NOMO-1 treated with DMSO at 0.1 percent for 48 hours (cell line): ENCODE measurements around the gene CNOT6.

Experiments used
- DNase-seq: peaks from one replicate; lab custom pipeline; 2025; ENCODE audit not compliant: unreplicated experiment; lab: John Stamatoyannopoulos, UW

The CNOT6 gene

DNA sequence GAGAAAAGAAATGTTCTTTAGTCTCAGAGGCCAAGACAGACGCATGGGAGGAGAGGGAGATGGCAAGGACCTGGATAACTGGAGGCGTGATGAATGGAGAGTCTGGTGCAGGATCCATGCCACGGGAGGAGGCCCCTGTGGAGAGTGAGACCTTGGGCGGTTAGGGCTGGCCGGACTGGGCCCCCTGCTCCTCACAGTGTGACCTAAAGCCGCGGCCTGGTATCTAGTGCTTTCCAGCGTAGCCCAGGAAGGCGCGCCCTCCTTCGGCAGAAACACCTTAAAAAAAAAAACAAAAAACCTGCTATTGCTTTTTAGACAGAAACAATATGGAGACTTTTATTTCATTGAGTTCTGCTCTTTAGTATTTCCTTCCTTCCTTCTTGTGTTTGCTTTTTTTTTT, 64.1 kb downstream of the CNOT6 start:
- no peak for DNase-seq

GRCh38 chr5:180563994-180564393, 69.8 kb downstream of the CNOT6 start:
- DNase-seq: no peak

DNA sequence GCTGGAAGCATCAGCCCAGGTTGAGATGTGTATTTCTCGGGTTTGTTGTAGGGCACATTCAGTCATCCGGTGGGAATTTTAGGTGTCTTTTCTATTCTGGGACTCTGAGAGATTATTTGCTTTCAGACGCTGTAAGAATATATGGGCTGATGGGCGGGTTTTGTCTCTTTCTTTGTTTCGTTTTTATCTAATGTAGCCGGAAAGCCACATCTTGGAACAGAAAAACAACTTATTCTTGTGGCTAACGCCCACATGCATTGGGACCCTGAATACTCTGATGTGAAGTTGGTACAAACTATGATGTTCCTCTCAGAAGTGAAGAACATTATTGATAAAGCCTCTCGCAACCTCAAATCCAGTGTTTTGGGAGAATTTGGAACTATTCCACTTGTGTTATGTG, 74.7 kb downstream of the CNOT6 start:
- DNase-seq: no peak

- no peak for DNase-seq
These were observed 81.4 kb downstream of the CNOT6 start for GRCh38 chr5:180575571-180575970.

- DNase-seq: no peak
These were observed 86.5 kb downstream of the CNOT6 start for GRCh38 chr5:180580681-180581080.

- DNase-seq: no peak
These were observed 89.6 kb downstream of the CNOT6 start for GRCh38 chr5:180583738-180584137.

DNA sequence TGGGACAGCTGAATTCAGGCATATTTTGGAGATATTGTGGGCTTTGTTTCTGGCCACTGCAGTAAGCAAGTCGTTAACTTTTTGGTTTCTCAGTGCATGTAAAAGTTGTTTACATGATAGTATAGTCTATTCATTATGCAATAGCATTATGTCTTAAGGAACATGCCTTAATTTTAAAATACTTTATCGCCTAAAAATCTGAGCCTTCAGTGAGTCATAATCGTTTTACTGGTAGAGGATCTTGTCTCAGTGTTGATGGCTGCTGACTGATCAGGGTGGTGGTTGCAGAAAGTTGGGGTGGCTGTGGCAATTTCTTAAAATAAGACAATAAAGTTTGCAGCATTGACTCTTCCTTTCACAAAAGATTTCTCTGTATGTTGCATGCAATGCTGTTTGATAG, 92.0 kb downstream of the CNOT6 start:
- no peak for DNase-seq

GRCh38 chr5:180586870-180587269, 92.7 kb downstream of the CNOT6 start:
- DNase-seq: no peak

DNA sequence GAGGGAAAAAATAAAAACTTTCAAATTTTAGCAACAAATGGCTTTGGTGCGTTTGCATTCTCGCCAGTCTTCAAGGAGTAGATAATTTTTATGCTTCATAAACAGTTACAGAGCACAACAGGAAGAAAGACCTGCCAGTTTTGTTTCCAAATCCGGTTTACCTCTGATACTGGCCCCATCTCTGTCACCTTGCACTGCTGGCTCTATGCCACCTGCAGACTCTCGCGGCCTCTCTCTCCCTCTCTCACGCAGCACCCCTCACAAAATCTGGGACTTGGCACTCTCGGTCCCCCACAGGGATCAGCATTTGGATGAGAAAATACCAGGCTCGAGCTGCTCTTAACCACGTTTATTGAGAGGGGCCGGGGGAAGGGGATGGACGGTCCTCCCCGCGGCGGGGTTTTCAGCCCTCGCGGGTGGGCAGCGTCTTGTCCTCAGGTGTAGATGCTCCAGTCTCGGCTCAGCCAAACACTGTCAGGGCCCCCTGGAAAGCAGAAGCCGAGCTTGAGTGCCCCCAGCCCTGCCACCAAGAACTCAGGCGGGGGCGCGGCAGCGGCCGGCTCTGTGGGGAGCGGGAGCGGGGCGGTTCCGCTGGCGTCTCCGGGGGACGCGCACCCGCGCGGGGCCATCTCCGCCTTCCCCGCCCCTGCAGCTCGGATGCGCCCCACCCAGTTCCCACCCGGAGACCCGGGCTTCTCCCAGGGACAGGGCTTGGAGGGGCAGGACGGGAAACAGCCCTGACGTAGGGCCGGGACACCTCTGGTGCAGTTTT, 95.8 kb downstream of the CNOT6 start:
- DNase-seq: no peak

DNA sequence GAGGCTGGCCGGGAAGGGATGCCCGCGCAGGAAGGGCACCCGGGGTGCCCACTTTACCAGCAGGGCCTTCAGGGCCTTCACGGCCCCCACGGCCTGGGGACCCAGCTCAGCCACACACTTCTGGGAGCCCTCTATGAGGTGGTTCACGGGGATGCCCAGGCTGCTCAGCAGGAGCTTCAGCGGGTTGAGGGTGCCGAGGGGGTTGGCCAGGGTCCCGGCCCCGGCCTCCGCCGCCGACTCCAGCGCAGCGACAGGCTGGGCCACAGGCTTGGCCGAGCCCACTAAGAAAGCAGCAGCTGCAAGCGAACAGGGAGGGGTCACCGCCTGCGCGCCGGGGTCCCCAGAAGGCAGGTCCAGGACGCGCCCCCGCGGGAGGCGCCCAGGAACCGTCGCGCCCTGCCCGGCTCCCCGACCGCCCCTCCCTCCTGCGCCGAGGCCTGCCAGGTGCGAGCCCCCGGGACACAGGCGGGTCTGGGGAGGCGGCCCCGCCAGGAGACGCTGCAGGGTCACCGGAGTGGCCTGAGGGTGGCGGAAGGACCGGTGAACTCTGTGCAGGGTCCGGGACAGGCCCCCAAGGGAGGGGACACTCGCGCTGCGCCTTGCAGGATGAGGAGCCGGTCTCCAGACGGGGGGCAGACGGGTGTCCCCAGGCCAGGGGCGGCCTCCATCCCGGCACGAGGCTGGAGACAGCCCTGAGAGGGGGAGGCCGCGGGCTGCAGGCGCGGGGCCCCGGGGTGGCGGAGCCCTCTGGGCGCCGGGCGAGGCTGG, 96.5 kb downstream of the CNOT6 start:
- DNase-seq: no peak

GRCh38 chr5:180591311-180591887, 97.2 kb downstream of the CNOT6 start, which contains the start of gene SCGB3A1:
SCGB3A1 (minus strand) TSS chr5:180591499; CDS start chr5:180591462, 37 bp downstream.
- DNase-seq: peak; percentile 31

- DNase-seq: no peak
These were observed 98.0 kb downstream of the CNOT6 start for GRCh38 chr5:180592176-180592575.

- DNase-seq: no peak
These were observed 99.4 kb downstream of the CNOT6 start for GRCh38 chr5:180593446-180594206.

DNA sequence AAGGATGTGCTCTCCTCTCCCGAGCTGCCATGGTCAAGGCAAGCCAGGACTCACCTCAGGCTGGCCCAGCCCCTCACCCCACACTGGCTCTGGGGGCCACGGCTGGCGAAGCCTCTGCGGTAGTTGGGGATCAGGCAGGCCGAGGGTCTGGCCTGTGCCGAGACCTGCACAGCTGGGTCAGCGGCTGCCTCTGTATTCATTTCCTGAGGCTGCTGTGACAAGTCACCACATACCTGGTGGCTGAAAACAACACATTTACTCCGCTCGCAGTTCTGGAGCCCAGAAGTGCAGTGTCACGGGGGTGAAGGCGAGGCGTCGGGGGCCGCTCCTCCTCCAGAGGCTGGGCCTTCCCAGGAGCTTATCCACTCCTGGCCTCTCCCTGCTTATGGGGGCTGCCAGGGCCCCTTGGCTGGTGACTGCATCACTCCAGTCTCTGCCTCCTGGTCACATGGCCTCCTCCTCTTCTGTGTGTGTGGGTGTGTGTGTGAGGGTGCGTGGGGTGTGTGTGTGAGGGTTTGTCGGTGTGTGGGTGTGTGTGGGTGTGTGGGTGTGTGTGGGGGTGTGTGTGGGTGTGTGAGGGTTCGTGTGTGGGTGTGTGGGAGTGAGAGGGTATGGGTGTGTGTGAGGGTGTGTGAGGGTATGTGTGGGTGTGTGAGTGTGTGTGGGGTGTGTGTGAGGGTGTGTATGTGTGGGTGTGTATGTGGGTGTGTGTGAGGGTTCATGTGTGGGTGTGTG, 100.3 kb downstream of the CNOT6 start:
- DNase-seq: no peak

GRCh38 chr5:180595046-180595379, 100.8 kb downstream of the CNOT6 start:
- no peak for DNase-seq

DNA sequence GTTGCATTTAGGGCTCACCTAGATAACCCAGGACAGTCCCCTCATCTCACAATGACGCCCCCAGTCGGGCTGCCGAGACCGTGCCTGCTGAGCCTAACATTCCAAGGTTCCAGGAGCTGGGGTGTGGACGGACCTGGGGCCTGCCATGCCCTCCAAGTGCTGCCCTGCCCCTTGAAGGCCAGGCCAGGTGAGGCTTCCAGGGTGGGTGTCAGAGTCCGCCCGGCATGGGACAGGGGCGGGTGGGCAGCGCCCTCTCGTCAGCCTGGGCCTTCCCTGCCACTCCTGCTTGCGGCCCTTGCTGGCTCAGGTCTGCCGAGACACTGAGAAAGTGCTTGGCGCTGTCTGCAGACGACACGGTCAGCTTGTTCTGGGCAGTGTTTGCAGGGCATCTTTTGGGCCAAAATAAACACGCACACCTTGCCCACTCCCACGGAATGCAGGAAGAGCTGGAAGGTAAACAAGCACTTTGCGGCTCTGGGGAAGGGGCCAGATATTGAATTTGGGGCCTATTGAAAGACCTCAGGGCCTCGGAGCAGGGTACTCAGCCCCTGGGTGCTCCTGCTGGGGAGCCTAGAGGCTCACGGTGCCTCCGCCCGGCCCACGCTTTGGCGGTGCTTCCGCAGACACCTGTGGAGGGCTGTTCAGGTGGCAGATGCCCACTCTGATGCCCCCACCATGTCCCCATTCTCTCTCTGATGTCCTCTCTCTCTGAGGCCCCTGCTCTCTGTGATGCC, 101.4 kb downstream of the CNOT6 start:
- DNase-seq: no peak

DNA sequence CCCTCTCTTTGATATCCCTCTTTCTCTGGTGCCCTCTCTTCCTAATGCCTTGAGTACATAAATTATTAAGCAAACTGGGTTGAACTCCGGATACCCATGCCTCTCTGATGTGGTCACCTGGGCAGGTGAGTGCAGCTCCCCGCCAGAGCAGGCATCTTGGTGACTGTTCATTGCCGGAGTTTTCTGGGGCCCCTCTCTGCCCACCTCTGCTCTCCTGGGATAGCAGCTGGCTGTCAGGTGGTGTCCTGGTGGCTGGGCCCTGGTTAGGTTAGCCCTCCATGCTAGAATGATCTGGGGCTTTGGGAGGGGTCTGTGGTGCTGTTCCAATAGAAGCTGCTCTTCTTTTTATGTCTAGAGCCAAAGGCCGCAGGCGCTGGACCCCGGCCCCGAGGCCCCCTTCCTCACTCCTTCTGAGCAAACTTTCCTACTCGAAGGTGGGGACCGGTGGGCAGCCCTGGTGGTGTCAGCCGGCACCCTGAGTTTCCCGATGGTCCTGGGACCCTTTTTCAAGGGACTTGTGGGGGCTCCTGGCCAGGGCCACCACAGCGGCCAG, 102.0 kb downstream of the CNOT6 start:
- DNase-seq: no peak

- DNase-seq: no peak
These were observed 102.6 kb downstream of the CNOT6 start for GRCh38 chr5:180596668-180597231.

GRCh38 chr5:180598316-180598701, 104.1 kb downstream of the CNOT6 start:
- DNase-seq: no peak
